HepG2 (cell line): ENCODE data around the gene CYB5D1. TPM values are rescaled to one million over a fixed set of nuclear protein-coding genes. Genes with fewer than 3 reads are reported as not detected.
A peak's percentile ranks its signal among the peaks of the same experiment; 100 is the strongest.

Source experiments
- ARID5B ChIP-seq: IDR thresholded peaks from 2 replicates; pipeline ENCODE4 v1.4.0; 2020; ENCODE audit warnings: mild to moderate bottlenecking, missing genetic modification reagents
- EP300 ChIP-seq, 3 experiments: sonication (generic) in 1 of 3; formaldehyde crosslinking in 1 of 3; IDR thresholded peaks; 2 replicates each; pipeline versions ENCODE4 v1.5.1 to v1.6.1; 2011 to 2020; ENCODE audit warnings: low read depth in 2 of 3, low read length in 2 of 3, borderline replicate concordance in 1 of 3, improper control_type of control experiment in 1 of 3, mild to moderate bottlenecking in 1 of 3, missing genetic modification reagents in 1 of 3, moderate library complexity in 1 of 3
- FOXO1 ChIP-seq: sonication (generic); formaldehyde crosslinking; IDR thresholded peaks from 2 replicates; pipeline ENCODE4 v1.4.0; 2020; ENCODE audit warnings: missing genetic modification reagents
- HNRNPUL1 ChIP-seq: fragments of 200-400 bp; formaldehyde crosslinking; IDR thresholded peaks from 2 replicates; pipeline ENCODE4 v1.6.1; 2017; ENCODE audit warnings: low read depth, mild to moderate bottlenecking, low read length, moderate library complexity
- MEIS1 ChIP-seq: sonication (generic); formaldehyde crosslinking; IDR thresholded peaks from 2 replicates; pipeline ENCODE4 v1.9.0; 2021; ENCODE audit warnings: mild to moderate bottlenecking, missing genetic modification reagents, moderate library complexity, borderline replicate concordance
- NCOR1 ChIP-seq: fragments of 200-600 bp; sonication (generic); IDR thresholded peaks from 2 replicates; pipeline ENCODE4 v1.7.0; 2017; ENCODE audit warnings: antibody characterized with exemption, low read length, borderline replicate concordance
- PCBP1 ChIP-seq: fragments of 200-400 bp; formaldehyde crosslinking; IDR thresholded peaks from 2 replicates; pipeline ENCODE4 v1.6.1; 2017; ENCODE audit warnings: mild to moderate bottlenecking, low read depth, low read length, borderline replicate concordance
- PHF8 ChIP-seq: sonication (generic); formaldehyde crosslinking; IDR thresholded peaks from 2 replicates; pipeline ENCODE4 v1.5.0; 2020; ENCODE audit warnings: missing genetic modification reagents
- TARDBP ChIP-seq: sonication (generic); formaldehyde crosslinking; IDR thresholded peaks from 2 replicates; pipeline ENCODE4 v1.8.0; 2022; ENCODE audit warnings: mild to moderate bottlenecking, missing genetic modification reagents
- TCF7 ChIP-seq: sonication (generic); IDR thresholded peaks from 2 replicates; pipeline ENCODE4 v1.6.1; 2016; ENCODE audit warnings: antibody characterized with exemption, low read depth
- ZFP36L1 ChIP-seq: sonication (generic); formaldehyde crosslinking; IDR thresholded peaks from 2 replicates; pipeline ENCODE4 v1.8.0; 2022; ENCODE audit warnings: mild to moderate bottlenecking, missing genetic modification reagents, moderate library complexity
- ZKSCAN1 ChIP-seq: fragments of 150-350 bp; IDR thresholded peaks from 2 replicates; pipeline ENCODE4 v1.6.1; 2014; ENCODE audit warnings: low read length
- ZNF563 ChIP-seq: sonication (generic); formaldehyde crosslinking; IDR thresholded peaks from 2 replicates; pipeline ENCODE4 v1.8.0; 2022; ENCODE audit warnings: mild to moderate bottlenecking, moderate library complexity, missing genetic modification reagents
- ZNF569 ChIP-seq: sonication (generic); formaldehyde crosslinking; IDR thresholded peaks from 2 replicates; pipeline ENCODE4 v1.5.0; 2020; ENCODE audit warnings: mild to moderate bottlenecking, missing genetic modification reagents, moderate library complexity, borderline replicate concordance
- ZNF646 ChIP-seq: sonication (generic); formaldehyde crosslinking; IDR thresholded peaks from 2 replicates; pipeline ENCODE4 v1.9.0; 2021; ENCODE audit warnings: mild to moderate bottlenecking, missing genetic modification reagents
- ZNF792 ChIP-seq: IDR thresholded peaks from 2 replicates; pipeline ENCODE4 v1.6.1; 2016
- ZNF883 ChIP-seq: sonication (generic); formaldehyde crosslinking; IDR thresholded peaks from 2 replicates; pipeline ENCODE4 v1.5.1; 2020; ENCODE audit warnings: mild to moderate bottlenecking, missing genetic modification reagents; ENCODE audit errors: not compliant biosample characterization
- ZSCAN21 ChIP-seq: sonication (generic); formaldehyde crosslinking; IDR thresholded peaks from 2 replicates; pipeline ENCODE4 v1.8.0; 2022; ENCODE audit warnings: mild to moderate bottlenecking, missing genetic modification reagents, moderate library complexity, borderline replicate concordance
- polyA plus RNA-seq, 8 experiments: library from polyadenylated mRNA; depleted of rRNA in 3 of 8; stranded (reverse) in 7 of 8; unstranded in 1 of 8; fragments of >200 nt; fragmentation: Illumina TruSeq in 4 of 8; extraction: Trizol in 4 of 8; gene quantifications; 2 replicates each; pipeline versions ENCODE4 v1.2.1 to v1.2.3, GENCODE V29; 2011 to 2016; ENCODE audit warnings: low read depth in 4 of 8, missing spikeins in 1 of 8, mixed read lengths in 1 of 8; ENCODE audit not compliant: insufficient read depth in 1 of 8
- total RNA-seq, 5 experiments: library from RNA; depleted of rRNA; stranded (reverse); fragments of >200 nt; fragmentation: Illumina TruSeq; extraction: Trizol; gene quantifications; 2 replicates each; pipeline ENCODE4 v1.2.3, GENCODE V29; 2016; ENCODE audit warnings: low read depth in 1 of 5

Gene CYB5D1
- total and polyA plus RNA-seq, 2 of the 13 experiments (the other 11 are each of a cell fraction or from before 2014, with no cell fraction given), result 8.9 to 17.0 TPM

GRCh38 chr17:7842380-7843256, 15.2 kb upstream of the CYB5D1 start (continued):
- TF ChIP-seq TCF7 (no peak), MEIS1 (CRISPR knock-in tag) (no peak), HNRNPUL1 (no peak), TARDBP (CRISPR knock-in tag) (0 out of 2 replicates have a peak, but pooled peaks have one; percentile 12), EP300 (IDR thresholded peaks at IDR 0.05; ENCODE audit: low read depth in 2 of 2, low read length in 2 of 2) (no peak), EP300 (CRISPR knock-in tag; IDR thresholded peaks at IDR 0.05; ENCODE audit: borderline replicate concordance) (no peak), ZSCAN21 (CRISPR knock-in tag) (peak; percentile 31; the same call in 1 of the 2 replicates), ZNF883 (peak; percentile 49), ZNF569 (no peak), PCBP1 (no peak), FOXO1 (no peak), ZNF792 (CRISPR knock-in tag) (no peak), ZNF646 (CRISPR knock-in tag) (peak; percentile 66), ARID5B (CRISPR knock-in tag) (no peak), ZNF563 (CRISPR knock-in tag) (no peak), ZFP36L1 (CRISPR knock-in tag) (0 out of 2 replicates have a peak, but pooled peaks have one; percentile 53), PHF8 (CRISPR knock-in tag) (peak; percentile 31; the same call in 1 of the 2 replicates), NCOR1 (peak; percentile 8; the same call in 1 of the 2 replicates), ZKSCAN1 (no peak)
